ENCODE results near the gene ELOVL3.
"Not testable (repeated sequence)": the region's sequence is repeated elsewhere in the genome, so short reads cannot be mapped to it uniquely, and the experiment has no call there.

Gene ELOVL3

DNA sequence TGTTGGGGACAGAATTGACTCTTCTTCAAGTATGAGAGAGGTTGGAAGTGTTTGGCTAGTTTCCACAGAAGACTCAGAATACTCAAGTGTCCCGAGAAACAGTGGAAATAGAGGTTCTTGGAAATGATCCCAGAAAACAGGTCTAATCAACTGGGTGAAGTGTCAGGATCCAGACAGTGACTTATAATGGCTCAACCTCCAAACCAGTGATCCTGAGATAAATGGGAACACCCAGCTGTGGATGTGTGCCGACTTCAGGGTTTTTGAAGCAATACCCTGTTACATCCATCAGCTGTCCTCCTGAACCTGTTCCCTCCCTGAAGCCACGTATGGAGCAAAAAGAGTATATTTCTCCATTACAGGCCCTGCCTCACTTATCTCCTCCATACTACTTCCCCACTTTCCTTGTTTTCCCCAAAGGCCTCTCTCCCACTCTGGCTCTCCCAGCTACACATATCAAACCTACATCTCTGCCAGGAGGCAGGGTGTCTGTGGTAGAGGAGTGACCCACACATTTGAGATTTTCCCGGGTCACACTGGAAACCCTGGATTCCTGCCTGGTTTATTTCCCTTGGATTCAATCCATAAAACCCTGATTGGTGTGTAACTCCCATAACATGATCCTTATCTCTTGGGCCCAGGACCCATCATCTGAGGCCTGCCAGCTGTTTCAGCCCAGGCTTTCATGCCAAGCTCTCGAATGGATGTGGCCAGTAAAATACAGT, 17.6 kb upstream of the ELOVL3 start:
- Histone ChIP-seq H2AK5ac (ENCODE audit: low read length) (no peak overlapping the region), H4K8ac (ENCODE audit: low read depth, low read length) (no peak overlapping the region), H3K4me2 (ENCODE audit: low read length) (no peak overlapping the region), H2BK120ac (ENCODE audit: insufficient read depth, low read length, poor library complexity) (no peak overlapping the region), H3K4me3 (ENCODE audit: low read depth, low read length) (no peak overlapping the region), H2AFZ (ENCODE audit: insufficient read depth, low read length, poor library complexity) (no peak overlapping the region), H3K18ac (ENCODE audit: low read length) (no peak overlapping the region), H3K27me3 (ENCODE audit: insufficient read depth, low read length) (no peaks in the 10 kb centered on the region), H3K79me2 (ENCODE audit: control insufficient read depth, insufficient read depth, low read length, poor library complexity) (no peaks in the 10 kb centered on the region), H3K23ac (ENCODE audit: low read length) (no peak overlapping the region), H3K4ac (ENCODE audit: low read depth, low read length) (no peak overlapping the region), H3K9ac (ENCODE audit: low read length) (no peak overlapping the region), H3K36me3 (ENCODE audit: control insufficient read depth in 1 of 2, insufficient read depth in 2 of 2, low read length in 2 of 2) (no peaks in the 10 kb centered on the region), H4K12ac (ENCODE audit: low read depth, low read length) (no peak overlapping the region), H3K4me1 (ENCODE audit: control insufficient read depth in 1 of 2, insufficient read depth in 2 of 2, low read length in 2 of 2) (no peaks in the 10 kb centered on the region), H2BK12ac (ENCODE audit: low read length) (no peak overlapping the region), H3K27ac (ENCODE audit: low read depth, low read length) (no peak overlapping the region), H2BK5ac (ENCODE audit: low read depth, low read length, poor library complexity) (no peak overlapping the region), H3K9me3 (ENCODE audit: insufficient read depth, low read depth, low read length) (peaks cover 9% of the 10 kb centered on the region), H3K14ac (ENCODE audit: low read length) (no peak overlapping the region), H3K79me1 (ENCODE audit: low read length) (no peaks in the 10 kb centered on the region), H4K91ac (ENCODE audit: low read depth, low read length) (no peak overlapping the region)
- WGBS (ENCODE audit: extremely low coverage, insufficient coverage, insufficient read length) = no CpG with 5 or more reads among the region's 5 CpGs
- no peak for DNase-seq

DNA sequence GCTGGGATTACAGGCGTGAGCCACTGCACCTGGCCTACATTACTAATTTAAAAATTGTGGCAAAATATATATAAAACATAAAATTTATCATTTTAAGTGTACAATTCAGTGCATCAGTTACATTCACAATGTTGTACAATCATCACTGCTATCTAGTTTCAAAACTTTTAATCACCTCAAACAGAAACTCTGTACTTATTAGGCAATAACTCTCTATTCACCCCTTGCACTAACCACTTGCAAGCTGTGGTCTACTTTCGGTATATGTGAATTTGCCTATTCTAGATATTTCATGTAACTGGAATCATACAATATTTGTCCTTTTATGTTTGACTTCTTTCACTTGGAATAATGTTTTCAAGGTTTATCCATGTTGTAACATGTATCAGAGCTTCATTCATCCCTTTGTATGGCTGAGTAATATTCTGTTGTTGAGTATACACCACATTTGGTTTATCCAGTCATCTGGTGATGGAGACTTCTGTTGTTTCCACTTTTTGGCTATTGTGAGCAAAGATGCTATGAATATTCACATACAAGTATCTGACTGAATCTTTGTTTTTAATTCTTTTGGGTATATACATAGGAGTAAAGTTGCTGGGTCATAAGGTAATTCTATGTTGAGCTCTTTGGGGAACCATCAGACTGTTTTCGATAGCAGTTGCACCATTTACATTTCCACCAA, 14.3 kb upstream of the ELOVL3 start:
- no CpG with 5 or more reads among the region's 3 CpGs for WGBS (ENCODE audit: extremely low coverage, insufficient coverage, insufficient read length)
- Histone ChIP-seq H3K18ac (ENCODE audit: low read length) (no peak overlapping the region), H2AFZ (ENCODE audit: insufficient read depth, low read length, poor library complexity) (no peak overlapping the region), H3K4me1 (ENCODE audit: control insufficient read depth in 1 of 2, insufficient read depth in 2 of 2, low read length in 2 of 2) (no peaks in the 10 kb centered on the region), H3K4me2 (ENCODE audit: low read length) (no peak overlapping the region), H3K14ac (ENCODE audit: low read length) (no peak overlapping the region), H4K8ac (ENCODE audit: low read depth, low read length) (no peak overlapping the region), H4K12ac (ENCODE audit: low read depth, low read length) (no peak overlapping the region), H4K91ac (ENCODE audit: low read depth, low read length) (no peak overlapping the region), H3K79me1 (ENCODE audit: low read length) (no peaks in the 10 kb centered on the region), H2BK12ac (ENCODE audit: low read length) (no peak overlapping the region), H3K79me2 (ENCODE audit: control insufficient read depth, insufficient read depth, low read length, poor library complexity) (no peaks in the 10 kb centered on the region), H3K23ac (ENCODE audit: low read length) (no peak overlapping the region), H2AK5ac (ENCODE audit: low read length) (no peak overlapping the region), H2BK5ac (ENCODE audit: low read depth, low read length, poor library complexity) (no peak overlapping the region), H3K4ac (ENCODE audit: low read depth, low read length) (no peak overlapping the region), H3K27me3 (ENCODE audit: insufficient read depth, low read length) (no peaks in the 10 kb centered on the region), H3K4me3 (ENCODE audit: low read depth, low read length) (no peak overlapping the region), H3K27ac (ENCODE audit: low read depth, low read length) (no peak overlapping the region), H3K9ac (ENCODE audit: low read length) (no peak overlapping the region), H3K9me3 (ENCODE audit: insufficient read depth, low read depth, low read length) (no peaks in the 10 kb centered on the region), H2BK120ac (ENCODE audit: insufficient read depth, low read length, poor library complexity) (no peak overlapping the region), H3K36me3 (ENCODE audit: control insufficient read depth in 1 of 2, insufficient read depth in 2 of 2, low read length in 2 of 2) (no peaks in the 10 kb centered on the region)
- DNase-seq = no peak

DNA sequence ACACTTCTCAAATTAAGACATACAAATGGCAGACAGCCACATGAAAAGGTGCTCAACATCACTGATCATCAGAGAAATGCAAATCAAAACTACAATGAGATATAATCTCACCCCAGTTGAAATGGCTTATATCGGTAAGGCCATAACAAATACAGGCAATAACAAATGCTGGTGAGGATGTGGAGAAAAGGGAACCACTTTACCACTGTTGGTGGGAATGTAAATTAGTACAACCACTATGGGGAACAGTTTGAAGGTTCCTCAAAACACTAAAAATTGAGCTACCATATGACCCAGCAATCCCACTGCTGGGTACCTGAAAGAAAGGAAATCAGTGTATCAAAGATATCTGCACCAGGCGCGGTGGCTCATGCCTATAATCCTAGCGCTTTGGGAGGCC, 12.5 kb upstream of the ELOVL3 start:
- not testable (repeated sequence) for H4K12ac ChIP-seq (ENCODE audit: low read depth, low read length); H3K79me2 ChIP-seq (ENCODE audit: control insufficient read depth, insufficient read depth, low read length, poor library complexity); H4K91ac ChIP-seq (ENCODE audit: low read depth, low read length); H4K8ac ChIP-seq (ENCODE audit: low read depth, low read length); H3K23ac ChIP-seq (ENCODE audit: low read length); H3K14ac ChIP-seq (ENCODE audit: low read length); H3K4me3 ChIP-seq (ENCODE audit: low read depth, low read length); H3K4me1 ChIP-seq (ENCODE audit: control insufficient read depth in 1 of 2, insufficient read depth in 2 of 2, low read length in 2 of 2); H3K79me1 ChIP-seq (ENCODE audit: low read length); H3K27me3 ChIP-seq (ENCODE audit: insufficient read depth, low read length); H2BK5ac ChIP-seq (ENCODE audit: low read depth, low read length, poor library complexity); H3K4ac ChIP-seq (ENCODE audit: low read depth, low read length); H3K36me3 ChIP-seq (ENCODE audit: control insufficient read depth in 1 of 2, insufficient read depth in 2 of 2, low read length in 2 of 2); H3K4me2 ChIP-seq (ENCODE audit: low read length); DNase-seq; H3K18ac ChIP-seq (ENCODE audit: low read length); H3K9me3 ChIP-seq (ENCODE audit: insufficient read depth, low read depth, low read length); H2AK5ac ChIP-seq (ENCODE audit: low read length); H2AFZ ChIP-seq (ENCODE audit: insufficient read depth, low read length, poor library complexity); H3K27ac ChIP-seq (ENCODE audit: low read depth, low read length); H2BK12ac ChIP-seq (ENCODE audit: low read length); H2BK120ac ChIP-seq (ENCODE audit: insufficient read depth, low read length, poor library complexity); H3K9ac ChIP-seq (ENCODE audit: low read length)
- WGBS (ENCODE audit: extremely low coverage, insufficient coverage, insufficient read length) = no CpG with 5 or more reads among the region's 4 CpGs

DNA sequence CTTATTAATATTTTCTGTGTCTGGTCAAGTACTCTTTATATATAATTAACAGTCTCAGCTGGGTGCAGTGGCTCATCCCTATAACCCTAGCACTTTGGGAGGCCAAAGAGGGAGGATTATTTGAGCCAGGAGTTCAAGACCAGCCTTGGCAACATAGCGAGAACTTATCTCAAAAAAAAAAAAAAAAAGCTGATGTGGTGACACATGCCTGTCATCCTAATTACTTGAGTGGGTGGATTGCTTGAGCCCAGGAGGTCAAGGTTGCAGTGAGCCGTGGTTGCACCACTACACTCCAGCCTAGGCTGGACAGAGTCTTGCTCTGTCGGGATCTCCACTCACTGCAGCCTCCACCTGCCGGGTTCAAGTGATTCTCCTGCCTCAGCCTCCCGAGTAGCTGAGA, 6.7 kb upstream of the ELOVL3 start:
- no peak overlapping the region for H2BK5ac ChIP-seq (ENCODE audit: low read depth, low read length, poor library complexity)
- no peak overlapping the region for H4K91ac ChIP-seq (ENCODE audit: low read depth, low read length)
- no peaks in the 10 kb centered on the region for H3K36me3 ChIP-seq (ENCODE audit: control insufficient read depth in 1 of 2, insufficient read depth in 2 of 2, low read length in 2 of 2)
- H3K27me3 ChIP-seq (ENCODE audit: insufficient read depth, low read length) = no peaks in the 10 kb centered on the region
- no peak overlapping the region for H2AK5ac ChIP-seq (ENCODE audit: low read length)
- no peak overlapping the region for H3K4me2 ChIP-seq (ENCODE audit: low read length)
- H3K14ac ChIP-seq (ENCODE audit: low read length) = no peak overlapping the region
- WGBS (ENCODE audit: extremely low coverage, insufficient coverage, insufficient read length) = no CpG with 5 or more reads among the region's 5 CpGs
- no peaks in the 10 kb centered on the region for H3K79me1 ChIP-seq (ENCODE audit: low read length)
- H3K4me1 ChIP-seq (ENCODE audit: control insufficient read depth in 1 of 2, insufficient read depth in 2 of 2, low read length in 2 of 2) = no peaks in the 10 kb centered on the region
- H3K27ac ChIP-seq (ENCODE audit: low read depth, low read length) = no peak overlapping the region
- H2BK12ac ChIP-seq (ENCODE audit: low read length) = no peak overlapping the region
- H3K18ac ChIP-seq (ENCODE audit: low read length) = no peak overlapping the region
- no peaks in the 10 kb centered on the region for H3K9me3 ChIP-seq (ENCODE audit: insufficient read depth, low read depth, low read length)
- H2AFZ ChIP-seq (ENCODE audit: insufficient read depth, low read length, poor library complexity) = no peak overlapping the region
- no peak overlapping the region for H4K8ac ChIP-seq (ENCODE audit: low read depth, low read length)
- H3K79me2 ChIP-seq (ENCODE audit: control insufficient read depth, insufficient read depth, low read length, poor library complexity) = no peaks in the 10 kb centered on the region
- no peak overlapping the region for H3K9ac ChIP-seq (ENCODE audit: low read length)
- H2BK120ac ChIP-seq (ENCODE audit: insufficient read depth, low read length, poor library complexity) = no peak overlapping the region
- no peak overlapping the region for H3K4ac ChIP-seq (ENCODE audit: low read depth, low read length)
- no peak overlapping the region for H3K23ac ChIP-seq (ENCODE audit: low read length)
- no peak for DNase-seq
- no peak overlapping the region for H3K4me3 ChIP-seq (ENCODE audit: low read depth, low read length)
- H4K12ac ChIP-seq (ENCODE audit: low read depth, low read length) = no peak overlapping the region
